ENCODE results near the gene PPP1R16B. TPM values are rescaled to one million over a fixed set of nuclear protein-coding genes. Genes with fewer than 3 reads are reported as not detected.

PPP1R16B gene
- total and polyA plus RNA-seq, 4 donors = 2.6 to 15.0 (median 7.1) TPM

DNA sequence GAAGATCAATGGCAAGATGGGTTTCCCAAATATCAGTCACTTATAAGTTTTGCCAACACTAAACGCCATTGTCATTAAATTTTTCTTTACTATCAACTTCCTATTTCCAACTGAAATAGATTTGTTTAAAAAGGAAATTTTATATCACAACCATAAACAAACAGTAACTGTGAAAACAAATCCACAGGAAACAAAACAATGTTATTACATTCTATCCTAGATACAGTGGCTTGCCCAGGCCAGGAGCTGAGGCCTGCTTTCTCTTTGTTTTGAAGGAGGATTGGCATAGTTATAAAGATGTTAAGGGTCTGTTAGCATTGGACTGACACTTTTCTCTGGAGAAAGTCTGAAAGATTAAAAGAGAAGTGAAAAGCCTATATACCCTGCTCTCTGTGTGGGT lies 24.9 kb downstream of the PPP1R16B start:
- Histone ChIP-seq H3K27me3 (ENCODE audit: control insufficient read depth in 3 of 3, insufficient read depth in 3 of 3, low read length in 2 of 3) (peaks cover 0 to 3% (median 3%) of the 10 kb centered on the region in 3 donors), H3K4me3 (no peak overlapping the region), H3K9me3 (ENCODE audit: control insufficient read depth in 4 of 4, insufficient read depth in 3 of 4, low read length in 3 of 4) (no peaks in the 10 kb centered on the region), H3K4me1 (ENCODE audit: control insufficient read depth in 5 of 5, insufficient read depth in 5 of 5, low read length in 5 of 5) (peaks cover 0 to 24% (median 0%) of the 10 kb centered on the region in 5 donors), H3K27ac (ENCODE audit: low read depth in 1 of 2, low read length in 1 of 2) (no peak overlapping the region), H3K9ac (ENCODE audit: insufficient read depth in 1 of 2, low read length in 2 of 2) (no peak overlapping the region), H3K36me3 (ENCODE audit: control insufficient read depth in 4 of 4, insufficient read depth in 4 of 4, low read length in 4 of 4) (no peaks in the 10 kb centered on the region)
- no peak for DNase-seq
- TF ChIP-seq, protein P1, sequence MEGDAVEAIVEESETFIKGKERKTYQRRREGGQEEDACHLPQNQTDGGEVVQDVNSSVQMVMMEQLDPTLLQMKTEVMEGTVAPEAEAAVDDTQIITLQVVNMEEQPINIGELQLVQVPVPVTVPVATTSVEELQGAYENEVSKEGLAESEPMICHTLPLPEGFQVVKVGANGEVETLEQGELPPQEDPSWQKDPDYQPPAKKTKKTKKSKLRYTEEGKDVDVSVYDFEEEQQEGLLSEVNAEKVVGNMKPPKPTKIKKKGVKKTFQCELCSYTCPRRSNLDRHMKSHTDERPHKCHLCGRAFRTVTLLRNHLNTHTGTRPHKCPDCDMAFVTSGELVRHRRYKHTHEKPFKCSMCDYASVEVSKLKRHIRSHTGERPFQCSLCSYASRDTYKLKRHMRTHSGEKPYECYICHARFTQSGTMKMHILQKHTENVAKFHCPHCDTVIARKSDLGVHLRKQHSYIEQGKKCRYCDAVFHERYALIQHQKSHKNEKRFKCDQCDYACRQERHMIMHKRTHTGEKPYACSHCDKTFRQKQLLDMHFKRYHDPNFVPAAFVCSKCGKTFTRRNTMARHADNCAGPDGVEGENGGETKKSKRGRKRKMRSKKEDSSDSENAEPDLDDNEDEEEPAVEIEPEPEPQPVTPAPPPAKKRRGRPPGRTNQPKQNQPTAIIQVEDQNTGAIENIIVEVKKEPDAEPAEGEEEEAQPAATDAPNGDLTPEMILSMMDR (IDR thresholded peaks at IDR 0.05; ENCODE audit: control extremely low read depth, extremely low read depth) = no peak
- ATAC-seq (ENCODE audit: insufficient read depth, low FRiP score) = no peak
- WGBS, 2 donors = 76 to 77% methylated on average over 1 of the region's 1 CpG

DNA sequence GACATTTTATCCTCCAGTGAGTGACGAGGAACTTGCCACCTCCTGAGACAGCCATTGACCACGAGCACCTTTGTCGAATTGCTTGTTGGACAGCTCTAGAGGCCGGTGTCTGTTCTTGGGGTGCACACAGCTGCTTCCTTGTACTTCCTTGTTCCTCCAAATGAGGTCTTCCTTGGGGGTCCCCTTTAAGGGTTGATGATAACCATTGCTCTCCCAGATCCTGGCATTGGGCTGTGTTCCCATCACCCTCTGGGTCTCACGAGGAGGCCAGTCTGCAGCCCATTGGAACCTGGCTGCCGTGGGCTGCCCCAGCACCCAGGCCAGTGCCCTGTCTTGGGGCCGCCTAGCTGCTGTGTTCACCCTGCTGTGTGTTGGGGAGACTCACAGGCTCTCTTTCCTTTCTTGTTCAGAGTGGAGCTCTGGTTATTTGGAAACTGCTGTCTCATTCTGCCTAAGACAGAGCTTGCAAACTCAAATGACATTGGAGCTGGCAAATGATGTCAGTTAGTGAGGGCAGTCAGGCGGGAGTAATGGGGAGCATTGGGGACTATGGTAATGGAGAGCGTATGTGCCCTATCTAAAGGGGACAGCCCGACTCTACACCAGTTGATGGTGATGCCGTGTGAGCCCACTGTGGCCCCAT lies 25.7 kb downstream of the PPP1R16B start:
- Histone ChIP-seq H3K36me3 (ENCODE audit: control insufficient read depth in 4 of 4, insufficient read depth in 4 of 4, low read length in 4 of 4) (no peaks in the 10 kb centered on the region), H3K27me3 (ENCODE audit: control insufficient read depth in 3 of 3, insufficient read depth in 3 of 3, low read length in 2 of 3) (peaks cover 0 to 3% (median 3%) of the 10 kb centered on the region in 3 donors), H3K4me1 (ENCODE audit: control insufficient read depth in 5 of 5, insufficient read depth in 5 of 5, low read length in 5 of 5) (peaks cover 0 to 23% (median 0%) of the 10 kb centered on the region in 5 donors), H3K9ac (ENCODE audit: insufficient read depth in 1 of 2, low read length in 2 of 2) (no peak overlapping the region), H3K9me3 (ENCODE audit: control insufficient read depth in 4 of 4, insufficient read depth in 3 of 4, low read length in 3 of 4) (no peaks in the 10 kb centered on the region), H3K27ac (ENCODE audit: low read depth in 1 of 2, low read length in 1 of 2) (no peak overlapping the region), H3K4me3 (no peak overlapping the region)
- DNase-seq (no peak), ATAC-seq (ENCODE audit: insufficient read depth, low FRiP score) (no peak)
- WGBS, 2 donors = 90 to 91% methylated on average over 11 of the region's 11 CpGs
- TF ChIP-seq, protein P1 (IDR thresholded peaks at IDR 0.05; ENCODE audit: control extremely low read depth, extremely low read depth) = no peak

DNA sequence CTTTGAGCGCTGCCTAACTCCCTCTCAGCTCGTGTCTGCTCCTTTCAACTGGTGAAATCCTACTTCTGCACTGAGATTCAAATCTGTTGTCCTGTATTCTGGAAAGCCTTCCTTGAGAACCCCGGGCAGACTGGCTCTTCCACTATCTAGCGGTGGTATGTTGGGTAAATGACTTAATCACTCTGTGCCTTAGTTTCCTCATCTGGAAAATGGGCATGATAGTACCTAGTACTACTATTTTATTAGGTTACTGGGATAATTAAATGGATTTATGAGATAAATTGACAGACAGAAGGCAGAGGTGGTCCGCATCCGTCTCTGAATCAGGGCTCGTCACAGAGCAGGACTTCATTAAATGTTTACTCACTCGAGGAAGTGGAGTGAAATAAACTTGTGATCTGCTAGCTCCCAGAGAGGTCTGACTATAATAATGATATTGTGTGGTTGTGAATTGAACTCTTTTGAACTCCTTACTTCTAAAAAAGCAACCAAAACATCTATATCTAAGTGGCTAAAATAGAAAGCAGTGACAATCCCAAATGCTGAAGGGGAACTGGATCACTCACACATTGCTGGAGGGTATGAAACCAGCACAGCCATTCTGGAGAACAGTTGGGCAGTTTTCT lies 26.6 kb downstream of the PPP1R16B start:
- TF ChIP-seq, protein P1 (IDR thresholded peaks at IDR 0.05; ENCODE audit: control extremely low read depth, extremely low read depth) = no peak
- peaks cover 0 to 3% (median 3%) of the 10 kb centered on the region in 3 donors for H3K27me3 ChIP-seq (ENCODE audit: control insufficient read depth in 3 of 3, insufficient read depth in 3 of 3, low read length in 2 of 3)
- H3K27ac ChIP-seq (ENCODE audit: low read depth in 1 of 2, low read length in 1 of 2) = peak overlapping the region in 1 of 2 donors; percentile 2
- peaks cover 0 to 21% (median 0%) of the 10 kb centered on the region in 5 donors for H3K4me1 ChIP-seq (ENCODE audit: control insufficient read depth in 5 of 5, insufficient read depth in 5 of 5, low read length in 5 of 5)
- DNase-seq = no peak
- ATAC-seq (ENCODE audit: insufficient read depth, low FRiP score) = no peak
- no peak overlapping the region for H3K4me3 ChIP-seq
- 76 to 80% methylated on average over 8 of the region's 8 CpGs for WGBS, 2 donors
- no peak overlapping the region for H3K9ac ChIP-seq (ENCODE audit: insufficient read depth in 1 of 2, low read length in 2 of 2)
- no peaks in the 10 kb centered on the region for H3K9me3 ChIP-seq (ENCODE audit: control insufficient read depth in 4 of 4, insufficient read depth in 3 of 4, low read length in 3 of 4)
- no peaks in the 10 kb centered on the region for H3K36me3 ChIP-seq (ENCODE audit: control insufficient read depth in 4 of 4, insufficient read depth in 4 of 4, low read length in 4 of 4)

All from lung (tissue), 12 donors.